22Rv1 (cell line): ENCODE results near the gene SNAP25.

ENCODE experiments used
- H3K27ac ChIP-seq: fragments of 450-650 bp; 2 replicates; pipeline ENCODE4 v1.5.1; 2017
- CTCF ChIP-seq: fragments of 450-650 bp; IDR thresholded peaks from 2 replicates; pipeline ENCODE4 v1.5.1; 2017; ENCODE audit warnings: mild to moderate bottlenecking
- ZFX ChIP-seq: fragments of 450-650 bp; IDR thresholded peaks from 2 replicates; pipeline ENCODE4 v1.6.1; 2017; ENCODE audit warnings: antibody characterized with exemption, borderline replicate concordance

The SNAP25 gene

GRCh38 chr20:10261702-10262101, 43.1 kb downstream of the SNAP25 start:
- TF ChIP-seq ZFX = no peak
- no peak for TF ChIP-seq CTCF
- no peak overlapping the region for H3K27ac ChIP-seq

GRCh38 chr20:10263385-10264165, 44.9 kb downstream of the SNAP25 start:
- no peak for TF ChIP-seq CTCF
- no peak for TF ChIP-seq ZFX
- H3K27ac ChIP-seq = no peak overlapping the region

- no peak overlapping the region for H3K27ac ChIP-seq
Observed at GRCh38 chr20:10264166-10264558, 45.5 kb downstream of the SNAP25 start.

GRCh38 chr20:10268636-10269035, 50.0 kb downstream of the SNAP25 start:
- H3K27ac ChIP-seq = no peak overlapping the region
- no peak for TF ChIP-seq CTCF
- no peak for TF ChIP-seq ZFX

More at GRCh38 chr20:10264166-10264558, 45.5 kb downstream of the SNAP25 start:
- TF ChIP-seq CTCF (no peak), ZFX (no peak)

- no peak overlapping the region for H3K27ac ChIP-seq
- no peak for TF ChIP-seq CTCF
- TF ChIP-seq ZFX = no peak
Observed at GRCh38 chr20:10270630-10271029, 52.0 kb downstream of the SNAP25 start.

GRCh38 chr20:10271494-10272219, 53.0 kb downstream of the SNAP25 start:
- TF ChIP-seq CTCF (no peak), ZFX (no peak)
- H3K27ac ChIP-seq = no peak overlapping the region
